HL-60/S4 (cell line): Measurements from ENCODE around the gene UNC119B.

Source experiments
- in situ Hi-C: fragments of 300-500 bp; cut with MboI; formaldehyde crosslinking; loops from 2 replicates; pipeline ENCODE4 v1.14.3; 2022; ENCODE audit warnings: low sequenced_read_pairs

UNC119B gene

GRCh38 chr12:120687578-120688289, 22.5 kb upstream of the UNC119B start:
- in situ Hi-C loops: no loop called here

DNA sequence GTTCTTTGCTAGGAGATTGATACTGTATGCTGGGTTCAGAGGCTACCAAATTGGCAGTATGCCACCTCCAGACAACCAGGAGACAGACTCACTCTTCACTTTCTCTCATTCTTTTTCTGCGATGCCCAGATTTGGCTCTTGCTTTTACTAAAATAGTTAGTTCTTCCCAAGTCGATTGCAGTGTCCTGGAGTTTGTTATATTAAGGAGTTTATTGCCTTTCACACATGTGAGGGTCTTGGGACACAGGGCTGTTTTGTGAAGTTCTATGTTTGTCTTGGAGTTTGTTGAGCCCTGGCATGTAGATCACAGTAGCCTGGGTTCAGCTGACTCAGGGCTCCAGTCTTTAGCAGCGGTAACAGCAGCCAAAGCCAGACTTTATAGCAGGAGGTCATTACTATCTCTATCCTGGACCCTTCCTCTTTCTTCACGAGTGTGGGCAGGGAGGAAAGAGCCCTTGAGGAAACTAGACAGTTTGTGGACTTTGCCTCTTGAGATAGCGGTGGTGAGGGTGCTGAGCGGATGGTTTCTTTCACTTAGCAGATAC, 21.7 kb upstream of the UNC119B start:
- in situ Hi-C loops: no loop called here

- in situ Hi-C loops: no loop called here
Observed at GRCh38 chr12:120689397-120690082, 20.7 kb upstream of the UNC119B start.

DNA sequence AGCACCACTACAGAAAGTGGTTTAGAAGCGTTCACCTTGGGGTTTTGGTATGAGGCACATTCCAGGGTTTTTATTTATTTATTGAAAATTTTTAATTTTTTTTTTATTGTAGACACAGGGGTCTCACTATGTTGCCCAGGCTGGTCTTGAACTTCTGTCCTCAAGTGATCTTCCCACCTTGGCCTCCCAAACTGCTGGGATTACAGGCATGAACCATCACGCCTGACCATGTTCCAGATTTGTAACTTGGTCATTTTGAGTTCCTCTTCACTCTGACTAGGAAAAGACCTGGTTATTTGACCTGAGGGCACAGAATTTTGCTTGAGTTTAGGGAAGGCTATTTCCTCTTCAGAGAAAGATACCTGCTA, 20.2 kb upstream of the UNC119B start:
- in situ Hi-C loops: no loop called here

GRCh38 chr12:120690978-120691377, 19.3 kb upstream of the UNC119B start:
- in situ Hi-C loops: no loop called here

- in situ Hi-C loops: no loop called here
Observed at GRCh38 chr12:120692524-120693033, 17.7 kb upstream of the UNC119B start.

GRCh38 chr12:120693848-120694247, 16.4 kb upstream of the UNC119B start:
- in situ Hi-C loops: no loop called here

GRCh38 chr12:120696626-120697025, 13.6 kb upstream of the UNC119B start:
- in situ Hi-C loops: no loop called here

DNA sequence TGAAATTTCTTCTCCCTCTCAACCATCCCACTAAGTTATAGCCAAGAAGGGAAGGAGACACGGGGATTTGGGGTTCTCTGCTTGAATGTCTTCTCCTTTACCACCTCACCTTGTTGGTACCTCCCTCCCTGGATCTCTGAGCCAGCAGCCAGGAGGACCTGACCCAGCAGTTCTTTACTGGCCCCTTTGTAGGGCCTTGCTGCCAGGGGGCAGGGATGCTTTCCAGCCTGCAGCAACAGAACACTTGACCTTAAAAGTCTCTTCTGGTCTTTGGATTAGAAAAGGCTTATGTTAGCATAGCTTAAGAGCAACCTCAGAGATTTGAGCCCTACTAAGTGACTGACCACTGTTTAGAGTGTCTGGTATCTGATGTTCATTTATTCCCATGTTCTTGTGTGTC, 12.9 kb upstream of the UNC119B start:
- in situ Hi-C loops: no loop called here

GRCh38 chr12:120698665-120699064, 11.6 kb upstream of the UNC119B start:
- in situ Hi-C loops: no loop called here

- in situ Hi-C loops: no loop called here
Observed at GRCh38 chr12:120699553-120699952, 10.7 kb upstream of the UNC119B start.

DNA sequence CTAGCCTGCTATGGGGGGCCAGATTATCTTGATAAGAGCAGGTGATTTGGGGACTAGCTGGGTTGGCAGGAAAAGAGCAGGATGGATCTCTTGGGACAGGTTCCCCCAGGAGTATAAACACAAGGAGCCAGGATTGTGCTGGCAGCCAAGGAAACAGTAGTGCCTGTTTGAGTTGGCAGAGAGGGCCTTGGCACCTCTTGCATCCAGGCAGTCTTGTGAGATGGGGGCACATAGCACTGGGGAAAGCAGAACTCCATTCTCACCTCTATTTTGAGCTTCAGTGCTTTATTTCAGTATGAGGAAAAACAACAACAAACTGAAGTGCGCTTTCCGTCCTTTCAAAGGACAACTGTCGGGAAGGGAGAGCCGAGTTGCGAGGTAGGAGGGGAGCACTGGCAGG, 9.4 kb upstream of the UNC119B start:
- in situ Hi-C loops: no loop called here

DNA sequence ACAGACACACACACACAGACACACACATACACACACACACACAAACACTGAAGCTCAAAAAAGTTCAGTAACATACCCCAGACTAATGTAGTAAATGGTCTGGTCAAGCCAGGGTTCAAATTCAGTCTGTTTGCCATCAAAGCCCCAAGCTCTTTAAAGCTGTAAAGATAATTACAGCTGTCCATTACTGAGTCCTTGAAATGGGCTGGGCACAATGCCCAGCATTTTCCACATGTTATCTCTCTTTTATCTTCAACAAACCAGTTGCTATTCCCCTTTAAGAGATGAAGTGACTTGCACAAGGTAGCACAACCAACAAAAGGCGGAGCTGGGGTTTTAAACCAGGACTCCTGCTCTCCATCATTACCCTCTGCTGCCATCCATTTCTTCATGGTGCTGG, 7.6 kb upstream of the UNC119B start:
- in situ Hi-C loops: no loop called here

- in situ Hi-C loops: no loop called here
Observed at GRCh38 chr12:120703311-120703942, 6.8 kb upstream of the UNC119B start.

DNA sequence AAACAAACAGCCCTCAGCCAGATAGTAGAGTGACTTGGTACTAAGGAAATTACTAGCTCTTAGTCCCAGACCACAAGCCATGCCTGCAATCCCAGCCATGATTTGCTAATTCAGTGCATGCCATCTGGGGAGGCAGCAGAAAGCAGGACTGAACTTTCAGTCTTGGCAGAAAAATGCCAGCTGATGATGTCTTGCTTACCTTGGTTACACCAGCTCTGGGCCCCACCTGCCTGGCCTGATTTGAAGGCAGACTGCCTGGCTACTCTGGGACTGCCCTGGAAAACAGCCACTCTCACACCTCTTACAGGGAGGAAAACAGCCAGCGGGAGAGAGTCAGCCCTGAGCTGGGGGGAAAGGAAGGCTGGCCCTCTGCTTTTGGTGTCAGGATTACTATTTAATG, 4.6 kb upstream of the UNC119B start:
- in situ Hi-C loops: no loop called here

DNA sequence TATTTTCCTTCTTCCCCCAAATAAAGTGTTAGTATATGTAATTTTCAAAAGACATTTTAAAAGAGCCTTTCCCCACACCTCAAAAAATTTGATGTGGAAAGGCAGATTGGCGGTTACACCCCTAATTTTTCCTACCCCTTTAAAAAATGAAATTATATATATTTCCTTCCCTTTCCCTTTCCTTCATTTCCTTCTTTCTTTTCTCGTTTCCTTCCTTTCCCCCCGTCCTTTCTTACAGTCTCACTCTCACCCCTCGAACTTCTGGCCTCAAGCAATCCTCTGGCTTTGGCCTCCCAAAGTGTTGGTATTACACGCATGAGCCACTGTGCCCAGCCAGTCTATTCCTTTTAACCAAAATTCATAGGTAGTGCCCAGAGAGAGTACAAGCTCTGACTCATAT, 4.2 kb upstream of the UNC119B start:
- in situ Hi-C loops: no loop called here

DNA sequence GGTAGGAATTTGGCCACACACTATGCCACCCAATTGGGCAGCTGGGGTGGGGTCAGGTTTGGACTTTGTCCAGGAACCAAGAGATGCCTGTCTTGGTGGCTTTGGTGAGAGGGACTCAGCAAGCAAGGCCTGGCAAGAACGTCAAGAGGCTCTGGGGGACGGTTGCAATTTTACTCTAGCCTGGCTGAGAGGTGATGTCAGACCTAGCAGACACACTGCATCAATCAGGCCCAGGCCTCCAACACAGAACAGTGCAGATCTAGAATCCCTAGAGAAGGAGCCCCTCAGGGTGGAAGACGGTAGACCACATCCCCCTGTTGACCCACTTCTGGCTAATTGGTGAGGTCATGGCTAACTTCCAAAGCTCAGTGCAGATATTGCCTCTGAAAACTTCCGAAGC, 1.6 kb upstream of the UNC119B start:
- in situ Hi-C loops: no loop called here

- in situ Hi-C loops: loop anchor here (5.0 to 10.0 kb wide), 2 partner anchors 59 to 126 kb away; partner anchors contain the start of gene POP5
Observed at GRCh38 chr12:120710805-120711296, 593 bp downstream of the UNC119B start.

DNA sequence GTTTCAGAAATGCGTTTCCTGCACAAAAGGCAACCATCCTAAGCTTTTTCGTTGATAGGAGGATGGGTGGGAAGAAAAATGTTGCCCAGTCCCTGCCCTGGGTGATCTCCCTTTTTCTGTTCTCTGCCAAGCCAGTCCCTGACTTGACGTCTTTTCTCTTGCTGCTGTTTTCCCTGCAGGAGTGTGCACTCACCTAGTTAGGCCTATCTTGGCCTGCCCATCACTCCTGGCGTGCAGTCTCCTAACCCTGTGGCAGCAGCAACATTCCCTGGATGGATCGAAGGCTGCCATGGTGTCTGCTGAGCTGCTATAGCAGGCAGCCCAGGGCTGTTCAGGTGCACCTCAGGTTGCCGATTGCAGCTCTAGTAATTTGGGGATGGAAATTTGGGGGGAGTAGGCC, 1.2 kb downstream of the UNC119B start:
- in situ Hi-C loops: loop anchor here (5.0 to 10.0 kb wide), 2 partner anchors 59 to 127 kb away; partner anchors contain the start of gene POP5

DNA sequence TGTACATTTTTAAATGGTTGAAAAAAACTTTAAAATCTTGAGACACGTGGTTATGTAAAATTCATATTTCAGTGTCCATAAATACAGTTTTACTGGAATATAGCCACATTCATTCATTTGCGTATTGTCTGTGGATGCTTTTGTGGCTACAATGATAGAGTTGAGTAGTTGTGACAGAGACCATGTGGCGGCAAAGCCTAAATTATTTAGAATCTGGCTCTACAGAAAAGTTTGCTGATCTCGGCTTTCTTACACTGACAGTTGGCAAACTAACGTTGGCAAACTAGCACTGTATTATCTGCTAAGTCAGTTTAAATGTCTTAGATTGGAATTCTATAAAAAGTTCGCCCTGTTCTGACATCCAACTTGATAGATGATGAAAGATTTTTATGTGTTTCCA, 2.4 kb downstream of the UNC119B start:
- in situ Hi-C loops: loop anchor here (5.0 to 10.0 kb wide), 2 partner anchors 60 to 128 kb away; partner anchors contain the start of gene POP5

DNA sequence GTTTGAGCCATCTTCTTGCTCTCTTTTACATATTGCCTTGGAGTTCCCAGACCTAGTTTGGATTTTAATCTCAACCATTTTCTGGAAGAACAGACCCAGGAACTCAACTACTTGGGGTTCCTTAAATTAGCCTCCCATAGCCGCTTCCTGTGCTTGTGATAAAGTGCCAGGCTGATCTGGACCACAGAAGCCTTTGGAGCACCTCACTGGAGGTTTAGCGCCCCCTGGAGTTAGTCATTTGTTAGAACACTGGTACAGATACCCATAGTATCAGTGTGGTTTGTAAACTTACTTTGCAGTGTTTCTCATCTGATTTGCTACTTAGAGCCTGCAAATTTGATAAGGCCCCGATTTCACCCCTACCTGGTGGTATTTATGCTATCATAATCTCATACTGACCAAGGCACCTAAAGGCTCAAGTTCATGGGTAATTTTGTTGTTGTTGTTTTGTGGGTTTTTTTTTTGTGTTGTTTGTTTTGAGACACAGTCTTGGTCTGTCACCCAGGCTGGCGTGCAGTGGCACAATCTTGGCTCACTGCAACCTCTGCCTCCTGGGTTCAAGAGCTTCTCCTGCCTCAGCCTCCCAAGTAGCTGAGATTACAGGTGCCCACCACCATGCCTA, 3.7 kb downstream of the UNC119B start:
- in situ Hi-C loops: loop anchor here (5.0 to 10.0 kb wide), 2 partner anchors 62 to 129 kb away; partner anchors contain the start of gene POP5
